ENCODE measurements around the gene OR51E2.

The OR51E2 gene

GRCh38 chr11:4664183-4664582 is 33.5 kb downstream of the OR51E2 start:
- DNase-seq, result no peak

- no peak for DNase-seq
These were observed 34.8 kb downstream of the OR51E2 start for GRCh38 chr11:4662876-4663275.

- no peak for DNase-seq
These were observed 38.8 kb downstream of the OR51E2 start for GRCh38 chr11:4658629-4659445.

DNA sequence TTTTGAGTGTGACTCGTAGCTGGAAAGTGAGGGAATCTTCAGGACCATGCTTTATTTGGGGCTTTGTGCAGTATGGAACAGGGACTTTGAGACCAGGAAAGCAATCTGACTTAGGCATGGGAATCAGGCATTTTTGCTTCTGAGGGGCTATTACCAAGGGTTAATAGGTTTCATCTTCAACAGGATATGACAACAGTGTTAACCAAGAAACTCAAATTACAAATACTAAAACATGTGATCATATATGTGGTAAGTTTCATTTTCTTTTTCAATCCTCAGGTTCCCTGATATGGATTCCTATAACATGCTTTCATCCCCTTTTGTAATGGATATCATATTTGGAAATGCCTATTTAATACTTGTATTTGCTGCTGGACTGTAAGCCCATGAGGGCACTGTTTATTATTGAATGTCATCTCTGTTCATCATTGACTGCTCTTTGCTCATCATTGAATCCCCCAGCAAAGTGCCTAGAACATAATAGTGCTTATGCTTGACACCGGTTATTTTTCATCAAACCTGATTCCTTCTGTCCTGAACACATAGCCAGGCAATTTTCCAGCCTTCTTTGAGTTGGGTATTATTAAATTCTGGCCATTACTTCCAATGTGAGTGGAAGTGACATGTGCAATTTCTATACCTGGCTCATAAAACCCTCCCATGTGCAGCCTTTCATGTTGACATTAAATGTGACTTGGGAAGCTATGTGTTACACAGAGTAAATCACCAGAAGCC is 42.9 kb downstream of the OR51E2 start:
- DNase-seq, result no peak

GRCh38 chr11:4647766-4648165 is 49.9 kb downstream of the OR51E2 start:
- no peak for DNase-seq

- DNase-seq, result no peak
These were observed 51.7 kb downstream of the OR51E2 start for GRCh38 chr11:4645974-4646373.

- DNase-seq, result no peak
These were observed 53.4 kb downstream of the OR51E2 start for GRCh38 chr11:4644233-4644632.

- DNase-seq, result no peak
These were observed 54.0 kb downstream of the OR51E2 start, which contains the start of gene OR51E1 for GRCh38 chr11:4643682-4644081. TSS of gene OR51E1 (plus strand) at chr11:4643982. CDS start at chr11:4652527, 8,545 bp downstream.

- DNase-seq, result no peak
These were observed 54.6 kb downstream of the OR51E2 start for GRCh38 chr11:4643076-4643475.

DNA sequence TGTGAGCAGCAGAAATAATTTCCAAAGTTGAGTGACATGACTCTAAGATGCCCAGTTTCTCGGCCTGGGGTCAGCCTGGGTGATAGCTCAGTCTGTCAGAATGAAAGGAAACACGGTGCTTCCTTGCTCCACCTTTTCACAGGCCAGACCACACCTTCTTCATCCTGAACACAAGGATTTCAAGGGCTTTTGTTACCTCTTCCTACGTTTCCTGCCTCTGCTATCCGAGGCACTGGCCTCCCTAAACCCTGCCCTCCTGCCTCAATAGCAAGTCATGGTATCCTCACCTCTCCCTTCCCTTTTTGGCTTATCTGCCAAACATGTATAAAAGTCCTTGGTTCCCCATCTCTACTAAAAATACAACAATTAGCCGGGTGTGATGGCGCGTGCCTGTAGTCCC is 55.6 kb downstream of the OR51E2 start:
- no peak for DNase-seq

DNA sequence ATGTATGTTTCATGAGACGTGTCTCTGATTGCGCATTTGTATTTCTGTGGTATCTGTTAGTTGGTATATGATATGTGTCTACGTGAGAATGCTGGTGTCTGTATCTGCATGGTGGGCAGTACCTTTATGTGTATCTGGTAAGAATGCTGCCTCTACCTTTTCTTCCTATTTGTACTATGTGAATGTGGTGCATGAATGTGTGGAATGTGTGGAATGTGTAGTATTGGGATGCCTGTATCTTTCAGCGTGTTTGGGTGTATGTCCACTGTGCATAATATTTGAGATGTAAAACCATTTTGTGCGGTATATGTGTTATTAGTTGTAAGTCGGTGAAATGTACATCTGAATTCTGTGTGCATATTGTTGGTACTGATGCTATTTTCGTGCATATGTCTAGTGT is 56.2 kb downstream of the OR51E2 start:
- DNase-seq, result no peak

DNA sequence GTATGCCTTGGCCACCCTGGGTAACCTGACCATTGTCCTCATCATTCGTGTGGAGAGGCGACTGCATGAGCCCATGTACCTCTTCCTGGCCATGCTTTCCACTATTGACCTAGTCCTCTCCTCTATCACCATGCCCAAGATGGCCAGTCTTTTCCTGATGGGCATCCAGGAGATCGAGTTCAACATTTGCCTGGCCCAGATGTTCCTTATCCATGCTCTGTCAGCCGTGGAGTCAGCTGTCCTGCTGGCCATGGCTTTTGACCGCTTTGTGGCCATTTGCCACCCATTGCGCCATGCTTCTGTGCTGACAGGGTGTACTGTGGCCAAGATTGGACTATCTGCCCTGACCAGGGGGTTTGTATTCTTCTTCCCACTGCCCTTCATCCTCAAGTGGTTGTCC is 57.7 kb downstream of the OR51E2 start:
- no peak for DNase-seq

GRCh38 chr11:4637662-4638047 is 60.0 kb downstream of the OR51E2 start:
- DNase-seq, result no peak

DNA sequence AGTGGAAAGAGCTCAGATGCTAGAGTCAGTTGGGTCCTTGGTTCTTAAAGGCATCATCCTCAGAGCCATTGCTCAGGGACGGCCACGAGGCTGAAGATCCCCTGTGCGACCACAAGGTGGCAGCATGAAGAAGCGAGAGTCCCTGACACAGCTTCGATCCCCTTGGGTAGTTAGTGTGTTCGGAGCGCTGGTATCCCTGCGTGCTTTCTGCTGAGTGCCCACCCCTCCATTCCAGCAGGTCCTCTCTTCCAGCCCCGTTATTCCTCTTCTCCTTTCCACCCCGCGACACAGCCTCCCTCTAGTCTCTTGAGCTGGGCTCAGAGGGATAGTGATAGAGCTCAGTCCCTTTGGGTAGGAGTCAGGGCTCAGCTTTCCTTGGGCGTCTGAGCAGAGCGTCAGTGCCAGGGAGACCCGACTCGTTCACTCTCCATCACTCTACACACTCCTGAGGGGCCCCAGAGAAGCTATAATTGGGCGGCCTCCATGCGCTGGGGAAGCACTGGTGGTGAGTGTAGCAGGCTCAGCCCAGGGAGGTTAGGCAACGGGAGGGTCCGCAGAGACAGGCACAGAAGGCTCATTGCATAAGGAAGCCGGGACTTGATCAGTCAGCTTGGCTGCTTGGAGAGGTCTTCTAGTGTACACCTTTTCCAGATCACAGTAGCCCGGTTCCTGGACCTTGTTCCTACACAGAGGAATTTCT is 60.5 kb downstream of the OR51E2 start, which contains the start of gene OR51D1:
Gene OR51D1 (plus strand): TSS at position 516 of the 700 bp plus-strand sequence. CDS start 2,314 bp downstream, outside the sequence.
- peak; percentile 63 for DNase-seq

- no peak for DNase-seq
These were observed 61.5 kb downstream of the OR51E2 start for GRCh38 chr11:4636136-4636535.

Measured in fibroblast of skin of abdomen (primary cell).